NCI-H2081 (cell line): ENCODE measurements around the gene GRK3.
"Not testable (repeated sequence)": the region's sequence is repeated elsewhere in the genome, so short reads cannot be mapped to it uniquely, and the experiment has no call there.

Source experiments
- DNase-seq, 2 experiments: peaks; one replicate each; lab custom pipeline; 2025; lab: John Stamatoyannopoulos, UW

The GRK3 gene

GRCh38 chr22:25551396-25551795 is 13.1 kb upstream of the GRK3 start:
- no peak for DNase-seq

GRCh38 chr22:25552405-25552804 is 12.1 kb upstream of the GRK3 start:
- not testable (repeated sequence) for DNase-seq

DNA sequence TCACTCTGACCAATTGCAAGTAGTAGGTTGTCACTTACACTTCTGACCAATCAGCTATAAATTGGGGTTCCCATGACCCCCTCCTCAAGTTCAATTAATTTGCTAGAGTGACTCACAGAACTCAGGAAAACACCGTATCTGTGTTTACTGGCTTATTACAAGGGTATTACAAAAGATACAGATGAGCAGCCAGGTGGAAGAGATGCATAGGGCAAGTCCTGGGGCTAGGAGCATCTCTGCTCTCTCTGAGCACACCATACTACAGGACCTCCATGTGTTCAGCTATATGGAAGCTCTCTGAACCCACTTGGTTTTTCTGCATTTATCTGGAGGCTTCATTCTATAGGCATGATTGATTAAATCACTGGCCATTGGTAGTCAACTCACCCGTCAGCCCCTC is 11.3 kb upstream of the GRK3 start:
- no peak for DNase-seq

DNA sequence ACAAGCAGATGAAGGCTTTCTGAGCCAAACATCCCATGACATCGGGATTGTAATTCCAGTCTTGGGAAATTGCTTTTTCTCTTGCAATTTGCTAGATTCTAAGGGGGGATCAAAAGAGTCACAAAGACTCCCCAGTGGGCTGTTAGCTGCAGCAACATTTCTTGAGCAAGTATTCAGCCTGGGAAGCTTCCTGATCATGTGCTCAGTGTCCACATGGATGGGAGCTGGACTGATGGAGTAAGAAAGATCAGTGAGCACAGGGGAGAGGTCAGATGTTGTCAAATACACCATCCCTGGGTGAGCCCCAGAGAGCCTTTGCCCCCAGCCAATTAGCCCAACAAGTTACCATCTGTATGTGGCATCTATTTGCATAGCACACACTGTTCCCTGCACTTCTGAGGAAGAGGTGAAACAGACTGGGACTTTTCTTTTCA is 10.2 kb upstream of the GRK3 start:
- DNase-seq, result no peak

DNA sequence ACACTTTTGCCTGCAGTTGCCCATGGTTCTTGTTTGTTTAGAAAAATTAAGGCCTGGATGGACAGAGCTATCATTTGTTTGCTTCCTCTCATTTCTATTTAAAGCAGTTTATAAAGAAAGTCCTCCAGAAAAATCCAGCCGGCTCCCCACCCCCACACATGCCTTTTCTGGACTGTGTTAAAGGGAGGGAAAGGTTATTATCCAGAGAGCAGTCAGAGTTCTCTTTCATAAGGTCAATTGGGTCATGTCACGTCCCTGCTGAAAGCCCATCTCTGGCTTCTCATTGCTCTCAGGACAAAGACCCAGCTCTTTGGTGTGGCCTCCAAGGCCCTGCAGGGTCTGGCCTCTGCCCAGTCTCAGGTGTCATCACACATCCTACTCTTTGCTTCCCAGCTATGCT is 9.8 kb upstream of the GRK3 start:
- no peak for DNase-seq

- no peak for DNase-seq
Observed at GRCh38 chr22:25555586-25555985, 8.9 kb upstream of the GRK3 start.

- DNase-seq, result no peak
Observed at GRCh38 chr22:25557218-25557617, 7.3 kb upstream of the GRK3 start.

GRCh38 chr22:25558341-25558740 is 6.1 kb upstream of the GRK3 start:
- no peak for DNase-seq

DNA sequence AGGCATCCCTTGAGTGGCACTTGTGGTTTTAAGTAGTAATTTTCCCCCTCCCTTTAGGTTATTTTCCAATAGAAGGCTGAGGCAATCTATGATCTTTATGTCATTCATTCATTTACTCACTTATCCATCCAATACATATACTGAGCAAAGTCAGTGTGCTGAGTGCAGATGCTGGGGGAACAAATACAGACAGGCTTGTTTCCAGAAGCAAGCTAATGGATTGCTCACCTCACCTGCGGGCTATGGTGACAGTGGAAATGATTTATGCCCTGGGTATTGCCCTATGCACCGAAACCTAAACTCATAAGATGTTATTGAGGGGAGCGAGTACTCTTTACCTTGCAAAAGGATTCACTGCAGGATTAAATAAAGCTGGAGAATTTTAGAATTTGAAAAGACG is 4.6 kb upstream of the GRK3 start:
- DNase-seq, result peak in 1 of 2 experiments; percentile 4

GRCh38 chr22:25561182-25561581 is 3.3 kb upstream of the GRK3 start:
- DNase-seq, result not testable (repeated sequence)

DNA sequence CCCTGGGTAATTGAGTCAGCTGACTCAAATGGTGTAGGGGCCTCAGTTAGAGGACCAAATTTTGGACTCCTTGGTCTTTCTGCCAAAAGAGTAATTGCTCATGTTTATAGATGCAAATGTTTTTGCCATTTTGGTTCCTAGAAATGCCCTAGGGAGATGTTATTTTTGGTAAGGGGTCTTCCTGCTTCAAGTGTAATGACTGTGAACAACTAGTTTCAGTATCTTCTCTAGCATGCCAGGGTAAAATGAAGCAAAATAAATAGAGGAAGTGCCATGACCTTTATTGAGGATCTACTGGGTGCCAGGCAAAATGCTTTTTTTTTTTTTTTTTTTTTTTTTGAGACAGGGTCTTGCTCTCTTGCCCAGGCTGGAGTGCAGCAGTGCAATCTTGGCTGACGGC is 2.5 kb upstream of the GRK3 start:
- DNase-seq, result not testable (repeated sequence)

- DNase-seq, result not testable (repeated sequence)
Observed at GRCh38 chr22:25562966-25563760, 1.3 kb upstream of the GRK3 start.

GRCh38 chr22:25563761-25564319 is 635 bp upstream of the GRK3 start:
- no peak for DNase-seq

DNA sequence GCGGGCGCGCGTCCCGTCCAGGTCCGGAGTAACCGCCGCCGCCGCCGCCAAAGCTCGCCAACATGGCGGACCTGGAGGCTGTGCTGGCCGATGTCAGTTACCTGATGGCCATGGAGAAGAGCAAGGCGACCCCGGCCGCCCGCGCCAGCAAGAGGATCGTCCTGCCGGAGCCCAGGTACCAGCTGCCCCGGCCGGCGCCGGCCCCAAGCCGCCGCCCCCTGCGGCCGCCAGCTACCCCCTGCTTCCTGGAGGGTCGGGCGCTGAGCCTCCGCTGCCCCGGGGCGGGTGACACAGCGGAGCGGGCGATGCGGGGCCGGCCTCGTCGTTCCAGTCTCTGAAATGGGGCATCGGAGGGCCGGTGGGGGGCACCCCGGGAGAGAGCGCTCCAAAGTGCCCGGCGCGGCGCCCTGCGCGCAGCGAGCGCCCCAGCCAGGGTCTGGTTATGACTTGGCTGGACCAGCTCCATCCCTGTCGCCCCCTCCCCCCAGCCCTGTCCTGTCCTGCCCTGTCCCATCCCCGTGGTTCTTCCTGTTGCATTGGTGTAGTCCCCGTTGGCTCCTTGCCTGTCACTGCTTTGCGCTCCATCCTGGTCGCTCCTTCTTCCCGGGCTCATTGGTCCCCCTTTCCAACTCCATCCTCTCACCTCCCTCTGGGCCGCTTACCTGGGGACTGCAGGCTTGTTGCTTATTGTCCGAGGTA is 653 bp downstream of the GRK3 start:
- no peak for DNase-seq

- no peak for DNase-seq
Observed at GRCh38 chr22:25566186-25566897, 1.9 kb downstream of the GRK3 start.

GRCh38 chr22:25566898-25567235 is 2.4 kb downstream of the GRK3 start:
- no peak for DNase-seq

DNA sequence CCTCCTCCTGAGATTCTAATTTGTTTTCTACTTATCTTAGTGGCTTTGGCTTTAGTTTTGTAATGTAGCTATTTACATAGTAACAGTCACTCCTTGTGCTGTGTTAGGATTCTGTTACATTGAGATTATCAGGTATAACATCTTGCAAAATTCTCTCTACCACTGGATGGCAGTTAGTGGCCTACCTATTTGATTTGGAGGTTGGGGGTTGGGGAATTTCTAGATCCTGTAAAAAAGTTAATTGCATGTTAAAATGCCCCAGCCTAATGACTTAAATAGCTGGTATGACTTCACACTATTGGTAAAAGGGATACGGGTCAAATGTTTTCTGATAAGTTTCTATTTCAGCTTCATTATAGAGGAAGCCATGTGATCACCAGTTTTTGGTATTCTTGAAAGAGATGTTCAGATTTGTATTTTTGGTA is 2.8 kb downstream of the GRK3 start:
- DNase-seq, result no peak

- DNase-seq, result not testable (repeated sequence)
Observed at GRCh38 chr22:25568066-25568465, 3.6 kb downstream of the GRK3 start.

DNA sequence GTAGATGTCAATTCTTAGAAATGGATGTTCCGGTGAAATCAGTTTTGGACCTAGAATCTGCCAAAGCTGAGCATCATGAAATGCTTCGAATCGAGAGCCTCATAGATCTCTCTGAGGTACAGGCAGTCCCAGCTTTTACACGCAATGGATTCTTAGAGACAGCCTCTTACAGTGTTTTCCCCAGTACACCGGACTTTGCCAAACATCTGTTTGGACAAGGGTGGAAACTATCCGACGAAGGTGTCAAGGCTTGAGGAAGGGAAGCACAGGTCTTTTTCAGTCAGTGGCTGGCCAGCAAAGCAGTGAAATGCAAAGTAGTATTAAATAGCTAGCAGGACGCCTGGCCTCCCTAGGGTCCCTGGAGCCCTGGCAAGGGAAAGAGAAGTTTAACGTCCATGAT is 4.9 kb downstream of the GRK3 start:
- DNase-seq, result no peak

- no peak for DNase-seq
Observed at GRCh38 chr22:25569983-25570382, 5.5 kb downstream of the GRK3 start.

- DNase-seq, result no peak
Observed at GRCh38 chr22:25570486-25570885, 6.0 kb downstream of the GRK3 start.

- not testable (repeated sequence) for DNase-seq
Observed at GRCh38 chr22:25571969-25572707, 7.7 kb downstream of the GRK3 start.
